ENCODE measurements around the gene HCFC1.
A peak's percentile ranks its signal among the peaks of the same experiment; 100 is the strongest.

Gene HCFC1

GRCh38 chrX:153935326-153935851, 36.2 kb downstream of the HCFC1 start:
- Histone ChIP-seq H3K9me3 (ENCODE audit: severe bottlenecking) (no peaks in the 10 kb centered on the region), H3K27ac (ENCODE audit: poor library complexity, severe bottlenecking) (no peak overlapping the region), H3K4me3 (ENCODE audit: severe bottlenecking) (peak overlapping the region; percentile 90), H3K36me3 (ENCODE audit: low read depth) (peaks cover 12% of the 10 kb centered on the region), H3K4me1 (ENCODE audit: insufficient read depth, poor library complexity, severe bottlenecking) (no peaks in the 10 kb centered on the region), H3K27me3 (ENCODE audit: insufficient read depth, poor library complexity, severe bottlenecking) (no peaks in the 10 kb centered on the region)
- TF ChIP-seq, protein P1, sequence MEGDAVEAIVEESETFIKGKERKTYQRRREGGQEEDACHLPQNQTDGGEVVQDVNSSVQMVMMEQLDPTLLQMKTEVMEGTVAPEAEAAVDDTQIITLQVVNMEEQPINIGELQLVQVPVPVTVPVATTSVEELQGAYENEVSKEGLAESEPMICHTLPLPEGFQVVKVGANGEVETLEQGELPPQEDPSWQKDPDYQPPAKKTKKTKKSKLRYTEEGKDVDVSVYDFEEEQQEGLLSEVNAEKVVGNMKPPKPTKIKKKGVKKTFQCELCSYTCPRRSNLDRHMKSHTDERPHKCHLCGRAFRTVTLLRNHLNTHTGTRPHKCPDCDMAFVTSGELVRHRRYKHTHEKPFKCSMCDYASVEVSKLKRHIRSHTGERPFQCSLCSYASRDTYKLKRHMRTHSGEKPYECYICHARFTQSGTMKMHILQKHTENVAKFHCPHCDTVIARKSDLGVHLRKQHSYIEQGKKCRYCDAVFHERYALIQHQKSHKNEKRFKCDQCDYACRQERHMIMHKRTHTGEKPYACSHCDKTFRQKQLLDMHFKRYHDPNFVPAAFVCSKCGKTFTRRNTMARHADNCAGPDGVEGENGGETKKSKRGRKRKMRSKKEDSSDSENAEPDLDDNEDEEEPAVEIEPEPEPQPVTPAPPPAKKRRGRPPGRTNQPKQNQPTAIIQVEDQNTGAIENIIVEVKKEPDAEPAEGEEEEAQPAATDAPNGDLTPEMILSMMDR (IDR thresholded peaks at IDR 0.05; ENCODE audit: poor library complexity, severe bottlenecking): no peak
- ATAC-seq (ENCODE audit: low read depth): no peak
- no peak for DNase-seq (ENCODE audit: low spot score)

- DNase-seq (ENCODE audit: low spot score) (no peak), ATAC-seq (ENCODE audit: low read depth) (peak; percentile 95)
- Histone ChIP-seq H3K4me3 (ENCODE audit: severe bottlenecking) (peak within 1 kb of the TSS; percentile 90), H3K36me3 (ENCODE audit: low read depth) (peaks cover 12% of the 10 kb centered on the region), H3K9me3 (ENCODE audit: severe bottlenecking) (no peaks in the 10 kb centered on the region), H3K27me3 (ENCODE audit: insufficient read depth, poor library complexity, severe bottlenecking) (no peaks in the 10 kb centered on the region), H3K27ac (ENCODE audit: poor library complexity, severe bottlenecking) (peak within 1 kb of the TSS; percentile 45), H3K4me1 (ENCODE audit: insufficient read depth, poor library complexity, severe bottlenecking) (no peaks in the 10 kb centered on the region)
- TF ChIP-seq, protein P1 (IDR thresholded peaks at IDR 0.05; ENCODE audit: poor library complexity, severe bottlenecking): no peak
Observed at GRCh38 chrX:153934762-153935325, 36.8 kb downstream of the HCFC1 start, which contains the start of gene NAA10. Gene NAA10, minus strand, starts transcription at chrX:153935037. Its CDS starts 133 bp downstream, at chrX:153934904.

DNA sequence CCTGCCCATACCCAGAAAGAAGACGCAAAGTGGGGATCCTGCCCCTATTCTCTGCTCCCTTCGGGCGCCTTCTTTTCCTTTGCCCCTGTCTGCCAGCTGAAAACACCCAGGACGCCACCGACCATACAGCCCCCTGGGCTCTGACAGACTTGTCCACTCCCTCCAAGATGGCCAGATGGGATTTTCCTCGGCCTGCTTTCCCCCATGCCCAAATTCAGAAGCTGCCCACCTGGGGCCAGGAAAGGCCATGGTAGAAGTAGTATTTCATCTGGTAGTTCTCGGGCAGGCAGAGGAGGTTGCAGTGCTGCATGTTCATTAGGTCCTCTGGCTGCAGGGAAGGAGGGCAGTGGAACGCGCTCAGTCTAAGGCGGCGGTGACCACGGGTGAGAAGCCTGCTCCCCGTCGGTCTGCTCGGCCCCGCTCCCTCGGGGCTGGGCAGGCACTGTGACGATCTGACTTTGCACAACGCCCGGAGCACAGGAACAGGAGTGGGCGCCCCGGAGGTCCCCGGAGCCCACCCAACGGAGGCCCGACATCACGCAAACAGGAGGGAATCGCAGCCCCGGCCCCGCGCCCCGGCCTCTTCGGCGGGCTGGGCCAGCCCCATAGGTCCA, 37.4 kb downstream of the HCFC1 start:
- H3K4me3 ChIP-seq (ENCODE audit: severe bottlenecking): peak overlapping the region; percentile 90
- H3K9me3 ChIP-seq (ENCODE audit: severe bottlenecking): no peaks in the 10 kb centered on the region
- no peaks in the 10 kb centered on the region for H3K4me1 ChIP-seq (ENCODE audit: insufficient read depth, poor library complexity, severe bottlenecking)
- peak; percentile 4; the same call in 1 of the 3 replicates for ATAC-seq (ENCODE audit: low read depth)
- peaks cover 12% of the 10 kb centered on the region for H3K36me3 ChIP-seq (ENCODE audit: low read depth)
- TF ChIP-seq, protein P1 (IDR thresholded peaks at IDR 0.05; ENCODE audit: poor library complexity, severe bottlenecking): no peak
- H3K27me3 ChIP-seq (ENCODE audit: insufficient read depth, poor library complexity, severe bottlenecking): no peaks in the 10 kb centered on the region
- no peak for DNase-seq (ENCODE audit: low spot score)
- H3K27ac ChIP-seq (ENCODE audit: poor library complexity, severe bottlenecking): peak overlapping the region; percentile 45

- H3K36me3 ChIP-seq (ENCODE audit: low read depth): peaks cover 12% of the 10 kb centered on the region
- H3K27ac ChIP-seq (ENCODE audit: poor library complexity, severe bottlenecking): peak overlapping the region; percentile 45
- TF ChIP-seq, protein P1 (IDR thresholded peaks at IDR 0.05; ENCODE audit: poor library complexity, severe bottlenecking): no peak
- no peaks in the 10 kb centered on the region for H3K4me1 ChIP-seq (ENCODE audit: insufficient read depth, poor library complexity, severe bottlenecking)
- H3K4me3 ChIP-seq (ENCODE audit: severe bottlenecking): peak overlapping the region; percentile 90
- H3K9me3 ChIP-seq (ENCODE audit: severe bottlenecking): no peaks in the 10 kb centered on the region
- H3K27me3 ChIP-seq (ENCODE audit: insufficient read depth, poor library complexity, severe bottlenecking): no peaks in the 10 kb centered on the region
- DNase-seq (ENCODE audit: low spot score) (no peak), ATAC-seq (ENCODE audit: low read depth) (no peak)
Observed at GRCh38 chrX:153933748-153934147, 37.9 kb downstream of the HCFC1 start.
